WI38 (cell line): ENCODE results near the gene FGF14.

Experiments used
- H3K4me3 ChIP-seq: 2 replicates; pipeline ENCODE4 v1.5.1; 2011; ENCODE audit warnings: low read depth, mild to moderate bottlenecking, control low read depth, low read length
- TF ChIP-seq, protein P1 (sequence below): IDR thresholded peaks from 2 replicates; pipeline ENCODE4 v1.5.1; 2012; ENCODE audit warnings: low read depth, mild to moderate bottlenecking, control low read depth, low read length

Gene FGF14

GRCh38 chr13:102286326-102286725 is 115.5 kb downstream of the FGF14 start:
- H3K4me3 ChIP-seq, result no peak overlapping the region
- TF ChIP-seq, protein P1, sequence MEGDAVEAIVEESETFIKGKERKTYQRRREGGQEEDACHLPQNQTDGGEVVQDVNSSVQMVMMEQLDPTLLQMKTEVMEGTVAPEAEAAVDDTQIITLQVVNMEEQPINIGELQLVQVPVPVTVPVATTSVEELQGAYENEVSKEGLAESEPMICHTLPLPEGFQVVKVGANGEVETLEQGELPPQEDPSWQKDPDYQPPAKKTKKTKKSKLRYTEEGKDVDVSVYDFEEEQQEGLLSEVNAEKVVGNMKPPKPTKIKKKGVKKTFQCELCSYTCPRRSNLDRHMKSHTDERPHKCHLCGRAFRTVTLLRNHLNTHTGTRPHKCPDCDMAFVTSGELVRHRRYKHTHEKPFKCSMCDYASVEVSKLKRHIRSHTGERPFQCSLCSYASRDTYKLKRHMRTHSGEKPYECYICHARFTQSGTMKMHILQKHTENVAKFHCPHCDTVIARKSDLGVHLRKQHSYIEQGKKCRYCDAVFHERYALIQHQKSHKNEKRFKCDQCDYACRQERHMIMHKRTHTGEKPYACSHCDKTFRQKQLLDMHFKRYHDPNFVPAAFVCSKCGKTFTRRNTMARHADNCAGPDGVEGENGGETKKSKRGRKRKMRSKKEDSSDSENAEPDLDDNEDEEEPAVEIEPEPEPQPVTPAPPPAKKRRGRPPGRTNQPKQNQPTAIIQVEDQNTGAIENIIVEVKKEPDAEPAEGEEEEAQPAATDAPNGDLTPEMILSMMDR, result no peak

GRCh38 chr13:102280366-102280765 is 121.5 kb downstream of the FGF14 start:
- no peak overlapping the region for H3K4me3 ChIP-seq
- TF ChIP-seq, protein P1, result no peak

- TF ChIP-seq, protein P1, result no peak
Measured at GRCh38 chr13:102277286-102277685, 124.6 kb downstream of the FGF14 start.

GRCh38 chr13:102276404-102276803 is 125.4 kb downstream of the FGF14 start:
- TF ChIP-seq, protein P1, result no peak
- no peak overlapping the region for H3K4me3 ChIP-seq

More at GRCh38 chr13:102277286-102277685, 124.6 kb downstream of the FGF14 start:
- no peak overlapping the region for H3K4me3 ChIP-seq

DNA sequence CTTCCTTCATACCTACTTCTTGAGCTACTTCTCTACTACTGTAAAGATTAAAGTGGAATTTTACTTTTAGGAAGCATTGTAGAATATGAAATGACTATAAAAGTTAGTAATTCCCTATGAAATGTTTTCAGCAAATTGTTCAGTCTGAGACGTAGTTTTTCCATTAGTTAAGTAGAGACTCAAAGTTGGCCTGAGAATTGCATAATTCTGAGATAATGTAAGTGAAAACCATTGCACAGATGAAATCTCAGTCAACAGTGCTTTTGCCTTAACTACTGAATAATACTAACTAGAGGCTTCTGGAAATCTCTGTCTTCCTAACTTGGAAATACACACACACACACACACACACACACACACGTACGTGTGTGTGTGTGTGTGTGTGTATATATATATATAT is 125.9 kb downstream of the FGF14 start:
- no peak overlapping the region for H3K4me3 ChIP-seq
- TF ChIP-seq, protein P1, result no peak

GRCh38 chr13:102273111-102273510 is 128.7 kb downstream of the FGF14 start:
- H3K4me3 ChIP-seq, result no peak overlapping the region
- TF ChIP-seq, protein P1, result no peak

DNA sequence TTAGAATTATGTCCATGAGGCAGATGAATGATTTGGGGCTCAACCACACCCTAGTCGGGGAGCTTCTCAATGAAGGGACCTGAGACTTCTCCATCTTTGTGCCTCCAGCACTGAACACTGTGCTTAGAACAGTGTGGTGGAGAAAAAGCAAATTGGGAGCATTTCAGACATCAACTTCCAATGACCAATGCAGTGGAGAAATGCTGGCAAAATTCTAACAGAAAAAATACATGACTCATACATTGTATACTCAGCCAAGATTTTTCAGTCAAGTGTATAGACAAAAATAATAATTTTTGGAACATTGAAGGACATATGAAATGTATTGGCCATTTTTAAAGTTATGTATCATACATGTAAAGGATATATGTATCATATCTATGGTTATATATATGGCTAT is 134.7 kb downstream of the FGF14 start:
- H3K4me3 ChIP-seq, result no peak overlapping the region
- TF ChIP-seq, protein P1, result no peak
